ENCODE results near the gene CACNA1I.

CACNA1I gene

DNA sequence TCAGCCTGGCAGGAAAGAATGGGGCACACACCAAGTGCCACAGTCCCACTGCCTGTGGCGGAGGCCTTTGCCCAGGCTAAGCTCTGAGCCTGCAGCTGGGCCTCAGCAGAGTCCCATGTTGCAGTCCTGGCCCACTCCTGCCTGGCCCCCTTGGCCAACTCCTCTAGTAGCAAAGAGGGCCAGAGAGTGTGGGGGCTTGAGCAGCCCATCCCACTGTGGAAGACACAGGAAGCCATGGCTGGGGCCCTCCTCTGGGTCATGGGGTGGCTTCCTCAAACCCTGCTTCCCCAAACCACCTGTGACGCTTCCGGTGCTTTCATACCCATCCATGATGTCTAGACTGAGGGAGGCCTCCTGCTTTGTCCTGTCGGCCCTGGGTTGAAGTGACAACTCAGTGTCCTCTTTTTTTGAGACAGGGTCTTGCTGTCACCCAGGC is 43.8 kb upstream of the CACNA1I start:
- H3K27ac ChIP-seq, result peak overlapping the region; percentile 85
- TF ChIP-seq, protein P1, sequence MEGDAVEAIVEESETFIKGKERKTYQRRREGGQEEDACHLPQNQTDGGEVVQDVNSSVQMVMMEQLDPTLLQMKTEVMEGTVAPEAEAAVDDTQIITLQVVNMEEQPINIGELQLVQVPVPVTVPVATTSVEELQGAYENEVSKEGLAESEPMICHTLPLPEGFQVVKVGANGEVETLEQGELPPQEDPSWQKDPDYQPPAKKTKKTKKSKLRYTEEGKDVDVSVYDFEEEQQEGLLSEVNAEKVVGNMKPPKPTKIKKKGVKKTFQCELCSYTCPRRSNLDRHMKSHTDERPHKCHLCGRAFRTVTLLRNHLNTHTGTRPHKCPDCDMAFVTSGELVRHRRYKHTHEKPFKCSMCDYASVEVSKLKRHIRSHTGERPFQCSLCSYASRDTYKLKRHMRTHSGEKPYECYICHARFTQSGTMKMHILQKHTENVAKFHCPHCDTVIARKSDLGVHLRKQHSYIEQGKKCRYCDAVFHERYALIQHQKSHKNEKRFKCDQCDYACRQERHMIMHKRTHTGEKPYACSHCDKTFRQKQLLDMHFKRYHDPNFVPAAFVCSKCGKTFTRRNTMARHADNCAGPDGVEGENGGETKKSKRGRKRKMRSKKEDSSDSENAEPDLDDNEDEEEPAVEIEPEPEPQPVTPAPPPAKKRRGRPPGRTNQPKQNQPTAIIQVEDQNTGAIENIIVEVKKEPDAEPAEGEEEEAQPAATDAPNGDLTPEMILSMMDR (conservative IDR thresholded peaks at IDR 0.05), result no peak
- TF ChIP-seq ZFX (IDR thresholded peaks at IDR 0.05), result no peak

- peak overlapping the region; percentile 85 for H3K27ac ChIP-seq
- TF ChIP-seq, protein P1 (conservative IDR thresholded peaks at IDR 0.05), result no peak
- TF ChIP-seq ZFX (IDR thresholded peaks at IDR 0.05), result no peak
Measured at GRCh38 chr22:39527481-39527961, 43.0 kb upstream of the CACNA1I start.

DNA sequence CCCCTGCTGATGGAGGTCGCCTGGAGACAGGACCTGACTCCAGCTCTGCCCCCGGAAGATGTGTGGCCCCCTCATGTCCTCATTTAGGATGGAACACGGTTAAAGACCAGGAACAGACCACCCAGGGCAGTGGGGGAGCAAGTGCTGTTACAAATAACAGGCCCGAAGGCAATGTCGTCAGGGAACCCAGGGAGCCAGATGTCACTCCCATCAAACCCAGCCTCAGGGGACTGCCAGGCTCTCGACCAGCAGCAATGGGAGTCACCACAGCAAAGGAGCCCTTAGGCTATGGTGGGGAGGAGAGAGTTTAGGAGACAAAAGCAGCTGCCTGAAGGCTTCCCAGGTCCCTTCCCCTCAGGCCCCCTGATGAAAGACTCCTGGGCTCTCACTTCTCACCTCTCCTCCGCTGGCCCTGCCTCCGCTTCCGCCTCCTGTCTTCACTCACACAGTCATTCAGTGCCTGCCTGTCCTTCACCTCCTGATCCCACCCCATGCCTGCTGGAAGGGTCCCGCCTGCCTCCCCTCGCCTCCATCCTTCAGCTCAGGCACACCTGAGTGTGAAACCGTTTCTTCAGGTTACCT is 42.4 kb upstream of the CACNA1I start:
- TF ChIP-seq, protein P1 (conservative IDR thresholded peaks at IDR 0.05), result no peak
- TF ChIP-seq ZFX (IDR thresholded peaks at IDR 0.05), result no peak
- H3K27ac ChIP-seq, result peak overlapping the region; percentile 85

GRCh38 chr22:39528681-39529486 is 41.7 kb upstream of the CACNA1I start:
- peak overlapping the region; percentile 85 for H3K27ac ChIP-seq

GRCh38 chr22:39529487-39529851 is 41.1 kb upstream of the CACNA1I start:
- peak overlapping the region; percentile 85 for H3K27ac ChIP-seq

More at GRCh38 chr22:39528681-39529486, 41.7 kb upstream of the CACNA1I start:
- no peak; the same call in 1 of the 2 replicates for TF ChIP-seq ZFX (IDR thresholded peaks at IDR 0.05)
- TF ChIP-seq, protein P1 (conservative IDR thresholded peaks at IDR 0.05), result peak; percentile 99

GRCh38 chr22:39530116-39530515 is 40.4 kb upstream of the CACNA1I start:
- H3K27ac ChIP-seq, result no peak overlapping the region; the same call in 1 of the 2 replicates

More at GRCh38 chr22:39529487-39529851, 41.1 kb upstream of the CACNA1I start:
- TF ChIP-seq, protein P1 (conservative IDR thresholded peaks at IDR 0.05), result no peak; the same call in none of the 2 replicates
- TF ChIP-seq ZFX (IDR thresholded peaks at IDR 0.05), result no peak; the same call in 1 of the 2 replicates

More at GRCh38 chr22:39530116-39530515, 40.4 kb upstream of the CACNA1I start:
- TF ChIP-seq, protein P1 (conservative IDR thresholded peaks at IDR 0.05), result no peak
